HG03135 (cell line): ENCODE measurements around the gene GPR141.

ENCODE experiments used
- ATAC-seq: cut with Tn5 transposase; IDR thresholded peaks from one replicate; pipeline ENCODE4 v1.9.1; 2021; ENCODE audit warnings: mild to moderate bottlenecking, moderate library complexity; ENCODE audit not compliant: unreplicated experiment

The GPR141 gene

GRCh38 chr7:37683246-37684120 is at the start of gene GPR141:
Gene GPR141, plus strand, starts transcription at chr7:37683766. Its CDS starts 56,628 bp downstream, at chr7:37740394.
- ATAC-seq, result peak; percentile 85

- ATAC-seq, result no peak
Observed at GRCh38 chr7:37635346-37635745, 48.2 kb upstream of the GPR141 start.

- no peak for ATAC-seq
Observed at GRCh38 chr7:37642028-37642540, 41.5 kb upstream of the GPR141 start.

- no peak for ATAC-seq
Observed at GRCh38 chr7:37643876-37644275, 39.7 kb upstream of the GPR141 start.

GRCh38 chr7:37645282-37646050 is 38.1 kb upstream of the GPR141 start:
- no peak for ATAC-seq

GRCh38 chr7:37656913-37657530 is 26.5 kb upstream of the GPR141 start:
- ATAC-seq, result peak; percentile 92

GRCh38 chr7:37657816-37658215 is 25.8 kb upstream of the GPR141 start:
- no peak for ATAC-seq

- ATAC-seq, result no peak
Observed at GRCh38 chr7:37659971-37660565, 23.5 kb upstream of the GPR141 start.

GRCh38 chr7:37660614-37661013 is 23.0 kb upstream of the GPR141 start:
- no peak for ATAC-seq

- ATAC-seq, result no peak
Observed at GRCh38 chr7:37663693-37664092, 19.9 kb upstream of the GPR141 start.

GRCh38 chr7:37665352-37666022 is 18.1 kb upstream of the GPR141 start:
- ATAC-seq, result no peak

GRCh38 chr7:37666026-37666799 is 17.4 kb upstream of the GPR141 start:
- no peak for ATAC-seq

GRCh38 chr7:37669818-37670217 is 13.7 kb upstream of the GPR141 start:
- no peak for ATAC-seq

- no peak for ATAC-seq
Observed at GRCh38 chr7:37670436-37670835, 13.1 kb upstream of the GPR141 start.

GRCh38 chr7:37671876-37672275 is 11.7 kb upstream of the GPR141 start:
- ATAC-seq, result no peak

- no peak for ATAC-seq
Observed at GRCh38 chr7:37672926-37673325, 10.6 kb upstream of the GPR141 start.

GRCh38 chr7:37673523-37673922 is 10.0 kb upstream of the GPR141 start:
- ATAC-seq, result no peak

GRCh38 chr7:37674531-37674930 is 9.0 kb upstream of the GPR141 start:
- ATAC-seq, result no peak

GRCh38 chr7:37675749-37676148 is 7.8 kb upstream of the GPR141 start:
- ATAC-seq, result no peak

GRCh38 chr7:37684927-37685326 is 1.4 kb downstream of the GPR141 start:
- ATAC-seq, result no peak
